ENCODE results near the gene TECPR1.
A peak's percentile ranks its signal among the peaks of the same experiment; 100 is the strongest.

The TECPR1 gene, protein sequence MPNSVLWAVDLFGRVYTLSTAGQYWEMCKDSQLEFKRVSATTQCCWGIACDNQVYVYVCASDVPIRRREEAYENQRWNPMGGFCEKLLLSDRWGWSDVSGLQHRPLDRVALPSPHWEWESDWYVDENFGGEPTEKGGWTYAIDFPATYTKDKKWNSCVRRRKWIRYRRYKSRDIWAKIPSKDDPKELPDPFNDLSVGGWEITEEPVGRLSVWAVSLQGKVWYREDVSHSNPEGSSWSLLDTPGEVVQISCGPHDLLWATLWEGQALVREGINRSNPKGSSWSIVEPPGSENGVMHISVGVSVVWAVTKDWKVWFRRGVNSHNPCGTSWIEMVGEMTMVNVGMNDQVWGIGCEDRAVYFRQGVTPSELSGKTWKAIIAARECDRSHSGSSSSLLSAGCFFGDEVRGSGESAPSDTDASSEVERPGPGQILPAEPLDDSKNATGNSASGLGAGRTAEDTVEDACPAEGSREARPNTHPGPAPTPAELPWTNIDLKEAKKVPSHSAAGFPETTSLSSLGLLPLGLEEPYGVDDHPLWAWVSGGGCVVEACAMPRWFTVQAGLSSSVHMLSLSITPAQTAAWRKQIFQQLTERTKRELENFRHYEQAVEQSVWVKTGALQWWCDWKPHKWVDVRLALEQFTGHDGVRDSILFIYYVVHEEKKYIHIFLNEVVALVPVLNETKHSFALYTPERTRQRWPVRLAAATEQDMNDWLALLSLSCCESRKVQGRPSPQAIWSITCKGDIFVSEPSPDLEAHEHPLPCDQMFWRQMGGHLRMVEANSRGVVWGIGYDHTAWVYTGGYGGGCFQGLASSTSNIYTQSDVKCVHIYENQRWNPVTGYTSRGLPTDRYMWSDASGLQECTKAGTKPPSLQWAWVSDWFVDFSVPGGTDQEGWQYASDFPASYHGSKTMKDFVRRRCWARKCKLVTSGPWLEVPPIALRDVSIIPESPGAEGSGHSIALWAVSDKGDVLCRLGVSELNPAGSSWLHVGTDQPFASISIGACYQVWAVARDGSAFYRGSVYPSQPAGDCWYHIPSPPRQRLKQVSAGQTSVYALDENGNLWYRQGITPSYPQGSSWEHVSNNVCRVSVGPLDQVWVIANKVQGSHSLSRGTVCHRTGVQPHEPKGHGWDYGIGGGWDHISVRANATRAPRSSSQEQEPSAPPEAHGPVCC

DNA sequence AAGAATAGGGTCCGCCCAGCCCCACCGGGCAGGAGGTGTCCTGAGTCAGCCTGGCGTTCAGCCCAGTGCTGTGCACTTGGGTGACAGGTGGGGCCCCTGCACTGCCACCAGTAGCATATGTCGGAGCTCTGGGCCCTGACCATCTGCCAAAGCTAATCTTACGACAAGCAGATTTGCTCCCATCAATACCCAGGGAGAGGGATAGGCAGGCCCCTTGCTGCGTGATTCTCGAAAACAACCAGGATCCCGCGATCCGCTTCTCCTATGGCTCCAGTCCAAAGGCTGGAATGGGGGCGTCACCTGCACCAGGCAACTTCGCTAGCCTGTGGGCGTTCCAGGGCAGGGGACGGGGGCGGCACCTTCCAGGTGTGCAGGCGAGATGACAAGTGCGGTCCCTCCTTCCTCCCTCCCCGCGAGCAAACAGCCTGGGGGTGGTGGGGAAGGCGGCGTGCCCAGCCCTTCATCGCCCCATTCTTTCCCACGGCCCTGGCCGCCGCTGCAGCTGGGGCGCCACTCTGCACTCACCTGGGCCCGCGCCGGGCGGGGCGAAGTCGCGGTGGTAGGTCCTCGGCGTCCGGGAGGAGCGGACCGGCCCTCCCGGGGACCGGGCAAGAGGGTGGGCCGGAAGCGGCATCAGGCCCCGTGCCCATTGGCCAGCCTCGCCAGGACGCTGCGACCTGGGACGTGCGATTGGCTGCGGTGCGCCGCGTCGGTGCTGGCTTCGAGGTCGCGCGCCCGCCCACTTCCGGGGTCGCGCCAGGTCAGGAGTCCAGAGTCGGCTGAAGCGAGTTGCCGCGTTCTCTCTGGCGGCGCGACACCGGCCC is at the start of gene TECPR1:
TSS of gene TECPR1 (minus strand) at position 632 of the 824 bp plus-strand sequence. CDS start 6,086 bp downstream, outside the sequence.
- peak; percentile 85 to 89 for DNase-seq

DNA sequence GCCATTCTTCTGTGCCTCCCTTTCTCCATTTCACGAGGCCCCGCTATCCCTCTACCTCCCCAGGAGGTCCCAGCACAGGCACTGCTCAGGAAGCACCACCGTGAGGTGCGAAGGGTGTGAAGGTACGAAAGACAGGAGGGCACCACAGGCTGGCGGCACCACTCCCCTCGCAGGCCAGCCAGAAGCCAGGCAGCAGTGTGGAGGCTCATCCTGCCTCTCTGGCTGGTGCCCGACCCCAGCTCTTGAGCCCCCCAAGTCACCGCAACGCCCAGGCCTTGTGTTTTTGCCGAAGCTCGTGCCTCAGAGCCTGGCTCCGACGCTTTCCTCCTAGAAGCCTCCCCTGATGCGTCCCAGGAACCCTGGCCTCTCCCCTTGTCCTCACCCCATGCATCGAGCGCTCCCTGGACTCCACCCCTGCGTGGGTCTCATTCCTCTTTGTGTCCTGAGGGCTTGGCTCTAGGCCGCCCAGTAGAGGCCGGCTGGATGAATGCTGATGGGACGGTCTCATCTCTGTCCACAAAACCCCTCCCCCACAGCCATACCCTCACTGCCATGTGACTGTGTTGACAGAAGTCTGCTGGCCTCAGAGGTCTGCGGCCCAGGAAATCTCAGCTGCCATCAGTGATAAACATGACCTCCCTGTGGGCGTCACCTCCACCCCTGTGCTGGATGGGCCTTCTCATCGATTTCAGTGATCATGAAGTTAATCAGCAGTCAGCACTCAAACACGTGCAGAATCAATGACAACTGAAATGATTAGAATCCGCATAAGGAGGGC is 48.8 kb upstream of the TECPR1 start:
- no peak for DNase-seq

GRCh38 chr7:98297626-98298286 is 45.7 kb upstream of the TECPR1 start:
- no peak for DNase-seq

DNA sequence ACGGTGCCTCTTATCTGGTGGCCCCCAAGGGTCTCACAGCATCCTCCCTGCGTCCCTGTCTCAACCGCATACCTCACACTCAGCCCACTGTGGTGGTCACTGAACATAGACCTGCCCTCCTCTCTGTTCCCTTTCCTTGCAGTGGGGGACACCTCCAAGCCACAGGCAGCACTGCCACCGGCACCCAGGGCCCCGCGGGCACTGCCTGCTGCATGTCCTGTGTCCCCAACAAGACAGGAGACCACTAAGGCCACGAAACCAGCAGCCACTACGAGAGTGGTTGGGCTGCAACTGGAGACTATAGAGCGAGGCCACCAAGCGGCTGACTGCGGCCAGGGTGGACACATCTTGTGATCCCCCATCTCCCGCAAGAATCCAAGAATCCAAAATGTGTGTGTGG is 44.8 kb upstream of the TECPR1 start:
- DNase-seq, result no peak

GRCh38 chr7:98295467-98296192 is 43.6 kb upstream of the TECPR1 start:
- no peak for DNase-seq

DNA sequence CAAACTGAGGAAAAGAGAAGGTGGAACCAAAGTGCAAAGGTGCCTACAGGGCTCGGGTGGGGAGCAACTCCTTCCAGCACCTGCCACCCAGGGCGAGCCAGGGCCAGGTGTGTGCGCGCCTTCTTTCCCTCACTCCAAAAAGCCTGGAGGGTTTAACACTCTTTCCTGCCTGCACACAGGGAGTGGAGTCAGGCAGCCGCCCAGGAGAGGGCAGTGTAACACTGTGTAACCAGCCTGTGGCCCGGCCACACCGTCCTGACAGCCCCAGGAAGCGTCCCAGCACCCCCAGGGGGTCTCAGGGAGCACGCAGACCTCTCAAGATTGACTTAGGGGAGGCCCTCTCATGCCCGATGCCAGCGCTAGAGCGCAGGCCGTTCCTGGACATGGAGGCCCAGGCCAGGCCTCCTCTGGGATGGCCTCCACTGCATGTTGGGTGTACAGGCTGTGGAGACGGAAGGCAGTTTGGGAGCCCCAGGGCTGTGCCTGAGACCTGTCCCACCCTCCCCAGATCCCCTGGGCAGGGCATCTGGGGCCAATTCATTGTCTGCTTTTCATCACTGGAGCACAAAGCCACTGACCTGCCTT is 42.9 kb upstream of the TECPR1 start:
- DNase-seq, result peak; percentile 19

DNA sequence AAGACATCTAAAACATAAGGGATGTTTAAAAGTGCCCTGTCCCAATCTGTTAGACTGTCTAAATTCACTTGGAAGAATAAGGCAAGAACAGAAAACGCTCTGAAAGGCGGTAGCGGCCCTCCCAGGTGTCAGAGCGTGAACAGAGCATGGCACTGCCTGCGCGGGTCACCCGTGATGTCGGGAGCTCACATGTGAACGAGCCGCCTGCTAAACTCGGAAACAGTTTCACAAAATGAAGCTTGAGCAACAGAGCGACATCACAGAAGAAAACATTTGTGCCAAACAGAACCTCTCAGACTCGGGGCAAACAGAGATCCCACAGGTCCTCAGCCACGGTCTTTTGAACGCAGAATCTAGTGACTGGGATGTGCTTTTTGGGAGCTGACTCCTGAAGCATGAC is 42.3 kb upstream of the TECPR1 start:
- DNase-seq, result no peak

DNA sequence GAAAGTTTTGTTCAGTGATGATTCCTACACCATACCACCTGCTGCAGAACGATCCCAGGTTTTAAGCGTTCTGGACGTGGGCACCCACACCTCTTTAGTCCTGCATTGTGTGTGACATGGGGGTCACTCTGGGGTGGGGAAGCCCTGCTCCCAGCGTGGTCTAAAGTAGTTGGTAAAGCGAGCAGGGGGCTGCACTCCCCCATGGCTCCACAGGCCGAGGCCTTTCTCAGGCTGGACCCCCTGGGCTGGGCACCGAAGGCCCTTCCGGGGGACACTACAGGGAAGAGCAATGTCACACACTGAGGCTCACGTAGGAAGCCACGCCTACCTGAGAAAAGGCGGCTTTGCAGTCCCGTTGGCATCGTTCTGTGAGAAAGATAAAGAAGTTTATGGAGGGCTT is 41.7 kb upstream of the TECPR1 start:
- no peak for DNase-seq

DNA sequence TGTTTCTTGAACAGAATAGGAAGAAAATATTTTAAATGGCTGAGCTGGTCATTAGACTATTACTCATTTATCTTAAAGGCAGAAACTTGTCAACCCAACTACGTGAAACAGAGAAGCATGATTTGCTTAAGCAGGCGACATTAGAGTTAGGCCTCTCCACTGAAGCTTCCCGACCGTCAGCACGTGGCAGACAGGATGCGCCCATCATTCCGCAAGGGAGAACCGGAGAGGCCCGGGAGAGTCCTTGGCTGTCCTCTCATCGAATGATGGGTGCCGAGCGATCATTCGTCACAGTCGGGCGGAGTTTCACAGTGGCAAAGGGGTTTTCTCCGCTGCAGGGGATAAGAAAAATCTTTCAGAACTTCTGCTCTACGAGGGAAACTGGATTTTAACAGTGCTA is 41.2 kb upstream of the TECPR1 start:
- no peak for DNase-seq

GRCh38 chr7:98291717-98292116 is 39.7 kb upstream of the TECPR1 start:
- DNase-seq, result no peak

GRCh38 chr7:98289333-98289875 is 37.4 kb upstream of the TECPR1 start:
- DNase-seq, result no peak

DNA sequence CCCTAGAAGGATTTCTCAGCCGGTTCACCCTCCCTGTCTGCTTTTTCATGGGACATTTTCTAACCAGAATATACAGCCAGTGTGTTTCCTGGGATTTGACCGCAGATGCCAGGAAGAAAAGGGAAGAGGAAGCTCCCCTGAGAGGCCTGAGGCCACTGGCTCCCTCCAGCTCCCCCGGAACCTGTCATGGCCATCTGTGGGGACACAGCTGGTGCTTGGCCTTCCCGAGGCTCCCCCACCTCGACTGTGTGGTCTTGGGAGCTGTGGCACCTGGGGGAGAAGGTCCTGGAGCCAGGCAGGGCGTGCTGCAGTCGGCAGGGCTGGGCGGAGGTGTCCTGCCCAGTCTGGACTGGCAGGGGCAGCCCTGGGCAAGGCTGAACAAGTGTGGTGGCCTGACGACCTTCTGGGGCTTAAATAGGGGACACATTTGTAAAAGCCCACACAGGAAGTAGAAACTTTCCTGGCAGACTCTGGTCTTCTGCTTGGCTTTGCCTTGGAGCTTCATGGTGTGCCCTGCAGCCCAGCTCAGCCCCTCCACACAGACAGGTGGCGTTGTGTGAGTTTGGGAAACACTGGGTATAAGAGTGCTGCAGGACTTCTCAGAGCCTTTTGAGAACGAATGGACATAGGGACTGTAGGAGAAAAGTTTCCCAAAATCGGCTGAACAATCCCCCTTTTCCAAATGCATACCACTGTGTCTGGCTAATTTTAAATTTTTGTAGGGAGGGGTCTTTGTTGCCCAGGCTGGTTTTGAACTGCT is 36.2 kb upstream of the TECPR1 start:
- DNase-seq, result no peak

GRCh38 chr7:98287486-98287959 is 35.5 kb upstream of the TECPR1 start:
- no peak for DNase-seq

DNA sequence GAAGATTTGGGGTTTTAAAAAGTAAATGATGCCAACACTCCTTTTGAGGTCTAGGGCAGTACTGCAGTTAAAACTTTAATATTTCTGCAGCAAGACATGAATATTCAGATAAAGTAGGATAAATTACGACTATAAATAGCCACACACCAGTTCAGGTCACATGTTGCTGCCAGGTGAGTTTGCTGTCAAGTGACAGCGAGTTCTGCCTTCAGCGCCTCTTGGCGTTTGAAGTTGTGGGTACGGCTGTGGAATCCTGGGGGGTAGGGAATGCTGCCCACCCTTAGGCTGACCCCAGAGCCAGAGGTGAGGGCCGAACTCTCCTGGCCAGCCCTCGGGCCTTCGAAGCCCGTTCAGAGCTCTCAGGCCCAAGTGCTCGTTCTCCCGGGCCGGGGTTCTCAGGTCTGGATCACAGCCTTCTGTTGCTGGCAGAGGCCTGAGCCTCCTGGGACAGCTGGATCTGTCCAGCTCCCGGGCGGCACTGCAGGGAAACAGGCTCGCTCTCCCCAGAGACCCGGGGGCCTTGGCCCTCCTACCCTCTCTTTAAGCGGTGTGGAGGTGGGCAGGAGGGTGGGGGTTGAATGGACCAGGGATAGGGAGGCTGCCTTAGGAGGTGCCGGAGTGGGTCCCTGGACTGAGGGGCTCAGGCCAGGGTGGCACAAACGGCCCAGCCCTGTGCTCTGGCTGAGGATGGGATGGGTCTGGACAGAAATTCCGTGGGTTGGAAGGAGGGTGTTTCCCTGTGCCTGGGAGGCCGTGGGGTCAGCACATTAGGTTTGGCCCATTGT is 34.9 kb upstream of the TECPR1 start:
- no peak for DNase-seq

- DNase-seq, result peak in 1 of 2 donors; percentile 57
Measured at GRCh38 chr7:98286093-98286539, 34.1 kb upstream of the TECPR1 start.

GRCh38 chr7:98285157-98286092 is 33.4 kb upstream of the TECPR1 start:
- DNase-seq, result no peak

All from CD4-positive, alpha-beta T cell treated with Interferon alpha-2 for 1 hour (primary cell).